ENCODE data around the gene AUTS2. TPM values are rescaled to one million over a fixed set of nuclear protein-coding genes. Genes with fewer than 3 reads are reported as not detected.

Gene AUTS2
- total and polyA plus RNA-seq, 10 of the 15 experiments (the other 5 are each of a cell fraction or from before 2014, with no cell fraction given) = 6.4 to 55.6 (median 21.6) TPM

DNA sequence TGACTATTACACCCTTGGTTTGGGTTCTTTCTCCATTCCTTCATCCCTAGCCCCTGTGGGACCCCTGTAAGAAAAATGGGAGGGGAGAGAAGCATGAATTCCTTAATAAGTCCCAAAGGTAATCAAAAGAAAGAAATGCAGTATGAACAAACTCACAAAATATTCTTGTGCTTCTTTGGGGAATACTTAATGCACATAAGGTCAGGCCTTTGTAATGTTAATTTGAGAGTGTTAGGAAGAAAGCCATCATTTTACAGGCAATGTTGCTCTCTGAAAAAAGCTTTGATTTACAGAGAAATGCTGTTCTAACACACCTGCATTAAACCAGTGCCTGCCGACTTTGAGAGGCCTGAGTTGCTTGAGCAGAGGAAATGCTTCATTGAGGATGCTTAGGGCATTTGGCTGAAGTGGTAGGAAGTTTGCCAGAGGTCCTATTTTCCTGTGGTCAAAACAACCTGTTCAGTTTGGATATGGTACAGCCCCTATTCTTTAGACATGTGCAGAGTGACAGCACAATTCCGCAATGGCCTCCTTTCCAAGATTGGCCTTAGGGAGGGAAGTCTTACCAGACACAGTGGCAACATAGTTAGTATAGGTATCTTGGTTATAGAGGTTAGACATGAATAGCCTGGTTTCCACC lies 643.4 kb downstream of the AUTS2 start (continued):
- TF ChIP-seq ZNF687 (IDR thresholded peaks at IDR 0.05) (no peak), TBL1XR1 (IDR thresholded peaks at IDR 0.05; ENCODE audit: low read depth, low read length) (no peak), MYC (IDR thresholded peaks at IDR 0.05; ENCODE audit: insufficient read depth, insufficient read length, insufficient replicate concordance, low read length, severe bottlenecking) (no peak)

GRCh38 chr7:70242826-70243225 lies 644.6 kb downstream of the AUTS2 start:
- ChIA-PET CTCF (no interaction called here), POLR2A (no interaction called here), SMC1A (ENCODE audit: uncharacterized antibody, unreplicated experiment) (interaction anchor here (0.9 kb wide), 1 partner anchor 11 kb away, joined by 3 read pairs; no protein-coding TSS in a partner anchor), RAD21 (ENCODE audit: unreplicated experiment) (no interaction called here)
- ATAC-seq (no peak), DNase-seq (ENCODE audit: low read depth, low spot score) (no peak), FAIRE-seq (no peak)
- no peaks in the 10 kb centered on the region for H4K20me1 ChIP-seq (ENCODE audit: control insufficient read depth, insufficient read depth)
- intact Hi-C loops (cut with micrococcal nuclease; ENCODE audit: unreplicated experiment) = no loop called here
- in situ Hi-C loops (cut with MboI) = no loop called here
- no peaks in the 10 kb centered on the region for H3K9me3 ChIP-seq (replicated peaks; ENCODE audit: control insufficient read depth, insufficient read depth, low read length)
- no peaks in the 10 kb centered on the region for H3K27me3 ChIP-seq (replicated peaks in 1 of 2; ENCODE audit: control insufficient read depth in 2 of 2, insufficient read depth in 2 of 2, low read length in 1 of 2)
- no peaks in the 10 kb centered on the region for H3K79me2 ChIP-seq (ENCODE audit: control insufficient read depth, insufficient read depth, low read length)
- no peak overlapping the region for H3K4me2 ChIP-seq (ENCODE audit: control insufficient read depth, insufficient read depth)
- no peak overlapping the region for H2AFZ ChIP-seq (ENCODE audit: control insufficient read depth, low read depth, low read length)
- H3K27ac ChIP-seq (ENCODE audit: control insufficient read depth, insufficient read depth) = no peak overlapping the region
- H3K4me3 ChIP-seq = no peak overlapping the region
- WGBS (ENCODE audit: insufficient coverage, insufficient replicate concordance, low lambda C conversion rate, missing lambda C conversion rate) = 66% methylated on average over 4 of the region's 4 CpGs
- H3K4me1 ChIP-seq (ENCODE audit: control insufficient read depth, insufficient read depth, low read length) = peaks cover under 1% of the 10 kb centered on the region
- no TSS peak for BruUV-seq (replicated peaks)
- no peaks in the 10 kb centered on the region for H3K36me3 ChIP-seq (ENCODE audit: control insufficient read depth in 2 of 2, insufficient read depth in 2 of 2, low read length in 1 of 2)
- no peak overlapping the region for H3K9ac ChIP-seq (ENCODE audit: control insufficient read depth, insufficient read depth, low read length)
- TF ChIP-seq ZBED1 (IDR thresholded peaks at IDR 0.05; ENCODE audit: borderline replicate concordance) (no peak), HDAC2 (IDR thresholded peaks at IDR 0.05) (no peak), YBX1 (IDR thresholded peaks at IDR 0.05) (no peak), SP1 (IDR thresholded peaks at IDR 0.05; ENCODE audit: low read depth, low read length) (no peak), CBX5 (IDR thresholded peaks at IDR 0.05; ENCODE audit: low read depth) (no peak), NKRF (conservative IDR thresholded peaks at IDR 0.05) (no peak), POLR2A (IDR thresholded peaks at IDR 0.05; ENCODE audit: low read depth, low read length) (no peak), MLLT1 (IDR thresholded peaks at IDR 0.05) (no peak), ZNF687 (IDR thresholded peaks at IDR 0.05) (no peak)

Measured in GM12878 (cell line).